ENCODE data around the gene CACNG5.

The CACNG5 gene

GRCh38 chr17:66790501-66791061 is 44.3 kb upstream of the CACNG5 start:
- H3K4me3 ChIP-seq (replicated peaks; ENCODE audit: low read depth, low read length): no peak overlapping the region
- no peaks in the 10 kb centered on the region for H3K36me3 ChIP-seq (ENCODE audit: control insufficient read depth, insufficient read depth, low read length)
- TF ChIP-seq CTCF (IDR thresholded peaks at IDR 0.05; ENCODE audit: insufficient read depth, low read length, poor library complexity, severe bottlenecking): no peak
- no peaks in the 10 kb centered on the region; the same call in 1 of the 2 replicates for H3K27me3 ChIP-seq (replicated peaks; ENCODE audit: control insufficient read depth, insufficient read depth, low read length)
- DNase-seq (ENCODE audit: extremely low read depth, insufficient read length): no peak

DNA sequence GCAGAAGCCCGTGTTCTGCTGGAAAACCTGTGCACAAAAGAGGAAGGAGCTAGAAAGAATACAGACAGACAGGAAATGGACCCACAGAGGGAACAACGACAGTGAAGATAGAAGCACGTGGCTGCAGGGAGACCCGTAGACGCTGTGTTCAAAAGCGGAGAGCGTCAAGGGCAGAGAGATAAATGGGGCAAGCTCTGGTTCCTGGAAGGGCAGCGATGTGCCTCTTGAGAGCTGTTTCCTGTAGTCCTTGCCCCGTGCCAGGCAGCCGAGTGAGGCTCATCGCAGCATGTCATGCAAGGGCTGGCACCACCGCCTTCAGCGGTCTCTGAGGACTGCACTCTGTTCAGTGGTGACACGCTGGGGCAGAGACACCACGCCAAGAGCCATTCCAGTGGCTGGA is 43.6 kb upstream of the CACNG5 start:
- Histone ChIP-seq H3K27me3 (replicated peaks; ENCODE audit: control insufficient read depth, insufficient read depth, low read length) (no peaks in the 10 kb centered on the region; the same call in 1 of the 2 replicates), H3K4me3 (replicated peaks; ENCODE audit: low read depth, low read length) (no peak overlapping the region), H3K36me3 (ENCODE audit: control insufficient read depth, insufficient read depth, low read length) (no peaks in the 10 kb centered on the region)
- DNase-seq (ENCODE audit: extremely low read depth, insufficient read length): no peak
- no peak for TF ChIP-seq CTCF (IDR thresholded peaks at IDR 0.05; ENCODE audit: insufficient read depth, low read length, poor library complexity, severe bottlenecking)

- no peak for DNase-seq (ENCODE audit: extremely low read depth, insufficient read length)
- TF ChIP-seq CTCF (IDR thresholded peaks at IDR 0.05; ENCODE audit: insufficient read depth, low read length, poor library complexity, severe bottlenecking): no peak
- no peaks in the 10 kb centered on the region for H3K36me3 ChIP-seq (ENCODE audit: control insufficient read depth, insufficient read depth, low read length)
- no peaks in the 10 kb centered on the region; the same call in 1 of the 2 replicates for H3K27me3 ChIP-seq (replicated peaks; ENCODE audit: control insufficient read depth, insufficient read depth, low read length)
- H3K4me3 ChIP-seq (replicated peaks; ENCODE audit: low read depth, low read length): no peak overlapping the region
Observed at GRCh38 chr17:66793814-66794213, 41.1 kb upstream of the CACNG5 start.

- no peaks in the 10 kb centered on the region for H3K36me3 ChIP-seq (ENCODE audit: control insufficient read depth, insufficient read depth, low read length)
- DNase-seq (ENCODE audit: extremely low read depth, insufficient read length): no peak
- TF ChIP-seq CTCF (IDR thresholded peaks at IDR 0.05; ENCODE audit: insufficient read depth, low read length, poor library complexity, severe bottlenecking): no peak
- no peaks in the 10 kb centered on the region; the same call in 1 of the 2 replicates for H3K27me3 ChIP-seq (replicated peaks; ENCODE audit: control insufficient read depth, insufficient read depth, low read length)
- no peak overlapping the region for H3K4me3 ChIP-seq (replicated peaks; ENCODE audit: low read depth, low read length)
Observed at GRCh38 chr17:66795486-66795885, 39.4 kb upstream of the CACNG5 start.

GRCh38 chr17:66799849-66800537 is 34.9 kb upstream of the CACNG5 start:
- no peak for TF ChIP-seq CTCF (IDR thresholded peaks at IDR 0.05; ENCODE audit: insufficient read depth, low read length, poor library complexity, severe bottlenecking)
- DNase-seq (ENCODE audit: extremely low read depth, insufficient read length): no peak
- no peaks in the 10 kb centered on the region for H3K36me3 ChIP-seq (ENCODE audit: control insufficient read depth, insufficient read depth, low read length)

More at GRCh38 chr17:66799849-66800537, 34.9 kb upstream of the CACNG5 start:
- Histone ChIP-seq H3K4me3 (replicated peaks; ENCODE audit: low read depth, low read length) (no peak overlapping the region), H3K27me3 (replicated peaks; ENCODE audit: control insufficient read depth, insufficient read depth, low read length) (no peaks in the 10 kb centered on the region)

All from GM06990 (cell line).